Caco-2 (cell line): ENCODE data around the gene DHRS11. TPM values are rescaled to one million over a fixed set of nuclear protein-coding genes. Genes with fewer than 3 reads are reported as not detected.
A peak's percentile ranks its signal among the peaks of the same experiment; 100 is the strongest.

Experiments used
- BruUV-seq: library from RNA; stranded (reverse); fragments of 400-500 nt; replicated peaks from 2 replicates; lab custom pipeline; 2021; lab: Mats Ljungman, UMichigan
- CTCF ChIA-PET: fragments of 300-600 bp; sonication (Branson Sonifier 250); formaldehyde crosslinking; loops from one replicate; lab custom pipeline; 2022; ENCODE audit warnings: antibody characterized with exemption; lab: Charles Lee
- POLR2A ChIA-PET: fragments of 300-600 bp; sonication (Branson Sonifier 250); formaldehyde crosslinking; loops from one replicate; lab custom pipeline; 2022; ENCODE audit warnings: antibody characterized with exemption; lab: Charles Lee
- DNase-seq, 2 experiments: peaks; one replicate each; pipeline versions ENCODE4 v3.0.0 to v3.0.0-alpha.2; 2020 to 2022
- H3K27me3 ChIP-seq: replicated peaks from 2 replicates; pipeline ENCODE4 v1.6.0; 2011; ENCODE audit warnings: low read length; ENCODE audit not compliant: control insufficient read depth, insufficient read depth
- H3K36me3 ChIP-seq: 2 replicates; pipeline ENCODE4 v1.5.1; 2011; ENCODE audit warnings: low read length; ENCODE audit not compliant: control insufficient read depth, insufficient read depth
- H3K4me1 ChIP-seq: fragments of 250-450 bp; sonication (Bioruptor Pico); 2 replicates; pipeline ENCODE4 v1.5.1; 2020; ENCODE audit warnings: mild to moderate bottlenecking
- H3K4me3 ChIP-seq: 2 replicates; pipeline ENCODE4 v1.5.1; 2011; ENCODE audit warnings: low read depth, mild to moderate bottlenecking, control low read depth, low read length
- H3K9me3 ChIP-seq: fragments of 250-450 bp; sonication (Bioruptor Pico); 2 replicates; pipeline ENCODE4 v1.5.1; 2020; ENCODE audit warnings: mild to moderate bottlenecking, moderate library complexity
- H3K27ac Mint-ChIP-seq: one replicate; pipeline ENCODE4 v1.8.0; 2022; ENCODE audit warnings: mixed read lengths; ENCODE audit not compliant: unreplicated experiment
- H3K27me3 Mint-ChIP-seq: one replicate; pipeline ENCODE4 v1.8.0; 2022; ENCODE audit warnings: mixed read lengths; ENCODE audit not compliant: insufficient read depth, unreplicated experiment
- H3K36me3 Mint-ChIP-seq: one replicate; pipeline ENCODE4 v1.8.0; 2022; ENCODE audit warnings: mild to moderate bottlenecking, mixed read lengths; ENCODE audit not compliant: insufficient read depth, unreplicated experiment
- H3K4me1 Mint-ChIP-seq: one replicate; pipeline ENCODE4 v1.8.0; 2022; ENCODE audit warnings: low read depth, mixed read lengths; ENCODE audit not compliant: unreplicated experiment
- H3K4me3 Mint-ChIP-seq: one replicate; pipeline ENCODE4 v1.8.0; 2022; ENCODE audit warnings: mild to moderate bottlenecking, moderate library complexity, mixed read lengths; ENCODE audit not compliant: unreplicated experiment
- H3K9me3 Mint-ChIP-seq: one replicate; pipeline ENCODE4 v1.8.0; 2022; ENCODE audit warnings: mixed read lengths; ENCODE audit not compliant: unreplicated experiment
- CTCF ChIP-seq, 2 experiments: fragments of 200-600 bp in 1 of 2; IDR thresholded peaks; 1 replicate in 1 of 2; 2 replicates in 1 of 2; pipeline versions ENCODE4 v1.5.1 to v1.8.0; 2011 to 2022; ENCODE audit warnings: antibody characterized with exemption in 1 of 2, control low read depth in 1 of 2, inconsistent platforms in 1 of 2, low read depth in 1 of 2, low read length in 1 of 2, mild to moderate bottlenecking in 1 of 2, moderate library complexity in 1 of 2; ENCODE audit not compliant: insufficient read depth in 1 of 2, severe bottlenecking in 1 of 2, unreplicated experiment in 1 of 2
- intact Hi-C: fragments of 100-400 bp; cut with micrococcal nuclease; formaldehyde crosslinking; loops from one replicate; pipeline ENCODE4 v1.10.0; 2022; ENCODE audit not compliant: unreplicated experiment
- total RNA-seq: library from RNA; stranded (reverse); gene quantifications from 2 replicates; pipeline ENCODE4 v1.2.3, GENCODE V29; 2022

Gene DHRS11
- total RNA-seq, 1 experiment from 2014 or later, result 44.7 TPM

DNA sequence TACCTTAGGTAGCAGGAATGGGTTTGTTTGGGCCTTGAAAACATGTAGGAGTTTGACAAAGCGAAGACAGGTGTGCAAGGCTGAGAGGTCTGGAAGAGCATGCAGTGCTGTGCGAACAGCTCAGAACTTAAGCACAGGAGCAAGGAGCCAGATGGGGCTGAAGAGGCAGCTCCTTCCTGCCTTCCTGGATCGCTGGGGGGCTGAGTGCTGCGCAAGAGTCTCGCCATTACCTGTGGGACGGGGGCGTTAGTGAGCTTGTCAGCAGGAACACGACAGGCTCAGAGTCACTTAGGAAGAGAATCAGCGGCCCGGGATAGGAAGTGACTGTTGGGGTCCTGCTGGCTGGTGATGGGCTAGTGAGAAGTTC is 9.2 kb downstream of the DHRS11 start:
- Mint-ChIP-seq H3K4me1 (peaks cover 27% of the 10 kb centered on the region), H3K27ac (peak overlapping the region; percentile 97), H3K36me3 (peaks cover 33% of the 10 kb centered on the region), H3K27me3 (no peaks in the 10 kb centered on the region), H3K9me3 (no peaks in the 10 kb centered on the region), H3K4me3 (peak overlapping the region; percentile 88)
- peak overlapping the region; percentile 66 for H3K4me3 ChIP-seq
- peak in 1 of 2 experiments; percentile 9 for TF ChIP-seq CTCF (IDR thresholded peaks at IDR 0.05; ENCODE audit: insufficient read depth in 1 of 2, low read depth in 1 of 2, low read length in 1 of 2, severe bottlenecking in 1 of 2, unreplicated experiment in 1 of 2)
- no peaks in the 10 kb centered on the region for H3K9me3 ChIP-seq
- H3K4me1 ChIP-seq, result peaks cover 10% of the 10 kb centered on the region
- no peaks in the 10 kb centered on the region for H3K27me3 ChIP-seq
- peaks cover 4% of the 10 kb centered on the region for H3K36me3 ChIP-seq
- CTCF ChIA-PET, result interaction anchor here (0.6 to 3.0 kb wide), 7 partner anchors 9 to 639 kb away, joined by 3 to 30 read pairs (median 4); partner anchors contain the start of genes AATF, DHRS11, MYO19 and PIGW
- POLR2A ChIA-PET, result interaction anchor here (0.6 to 3.2 kb wide), 8 partner anchors 9 to 1750 kb away, joined by 3 to 35 read pairs (median 6); partner anchors contain the start of genes DHRS11 and TAF15
- TSS peak; percentile 81 for BruUV-seq
- intact Hi-C loops, result loop anchor here (1.0 to 2.0 kb wide), 2 partner anchors 9 to 66 kb away; partner anchors contain the start of genes MYO19 and PIGW
- no peak for DNase-seq

GRCh38 chr17:36601303-36602029 is 9.8 kb downstream of the DHRS11 start, which contains the start of gene MRM1:
Gene MRM1, plus strand, starts transcription at chr17:36601583. Its CDS starts 228 bp downstream, at chr17:36601811.
- H3K27me3 Mint-ChIP-seq, result no peaks in the 10 kb centered on the region
- TF ChIP-seq CTCF (IDR thresholded peaks at IDR 0.05; ENCODE audit: insufficient read depth in 1 of 2, low read depth in 1 of 2, low read length in 1 of 2, severe bottlenecking in 1 of 2, unreplicated experiment in 1 of 2), result peak in 1 of 2 experiments; percentile 36
- ChIA-PET POLR2A (interaction anchor here (0.6 to 3.2 kb wide), 11 partner anchors 9 to 1750 kb away, joined by 3 to 35 read pairs (median 4); partner anchors contain the start of genes AATF, DHRS11, MYO19 and PIGW), CTCF (interaction anchor here (0.6 to 3.0 kb wide), 8 partner anchors 9 to 638 kb away, joined by 3 to 30 read pairs (median 4); partner anchors contain the start of genes AATF, DHRS11, MYO19 and PIGW)
- H3K36me3 ChIP-seq, result peaks cover 4% of the 10 kb centered on the region
- H3K9me3 ChIP-seq, result no peaks in the 10 kb centered on the region
- peak within 1 kb of the TSS; percentile 88 for H3K4me3 Mint-ChIP-seq
- intact Hi-C loops, result loop anchor here (1.0 to 2.0 kb wide), 2 partner anchors 9 to 67 kb away; partner anchors contain the start of genes MYO19 and PIGW
- no peaks in the 10 kb centered on the region for H3K27me3 ChIP-seq
- peak; percentile 95 to 97 for DNase-seq
- H3K9me3 Mint-ChIP-seq, result no peaks in the 10 kb centered on the region
- peaks cover 27% of the 10 kb centered on the region for H3K4me1 Mint-ChIP-seq
- H3K27ac Mint-ChIP-seq, result peak within 1 kb of the TSS; percentile 97
- peaks cover 36% of the 10 kb centered on the region for H3K36me3 Mint-ChIP-seq
- H3K4me3 ChIP-seq, result peak within 1 kb of the TSS; percentile 66
- no TSS peak for BruUV-seq
- peaks cover 10% of the 10 kb centered on the region for H3K4me1 ChIP-seq
